ENCODE data around the gene CLDN9.
A peak's percentile ranks its signal among the peaks of the same experiment; 100 is the strongest.

Gene CLDN9

DNA sequence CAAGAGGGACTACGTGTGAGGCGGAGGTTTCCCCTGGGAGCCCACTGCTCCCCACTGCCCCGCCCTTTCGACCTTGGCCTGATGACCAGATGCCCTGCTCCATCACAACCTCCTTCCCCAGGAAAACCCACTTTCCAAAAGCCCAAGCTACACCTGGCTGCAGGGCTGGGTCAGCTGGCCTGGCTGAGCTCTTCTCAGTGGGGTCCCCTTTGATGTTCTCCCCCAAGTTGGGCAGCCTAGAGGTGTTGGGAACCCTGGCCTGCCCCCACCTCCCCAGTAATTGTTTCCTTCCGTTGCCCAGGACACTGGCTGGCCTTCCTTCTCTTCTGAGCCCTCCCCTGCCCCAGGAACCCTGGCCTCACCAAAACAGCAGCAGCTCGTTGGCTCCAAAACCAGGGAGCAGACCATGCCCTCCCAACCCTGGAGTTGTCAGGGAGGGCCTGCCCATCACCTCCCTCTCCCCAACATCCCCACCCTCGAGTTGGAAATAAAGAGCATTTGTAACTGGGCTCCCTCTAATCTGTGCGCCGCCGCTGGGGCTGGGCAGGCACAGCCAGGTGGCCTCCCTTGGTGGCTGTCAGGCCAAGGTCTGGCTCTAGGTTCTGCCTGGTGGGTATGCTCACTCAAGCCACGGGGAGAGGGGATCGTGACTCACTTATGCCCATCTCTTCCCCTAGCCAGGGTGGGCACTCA lies 1.4 kb downstream of the CLDN9 start:
- no peak for TF ChIP-seq ZNF274 (IDR thresholded peaks at IDR 0.05; ENCODE audit: low read depth, low read length)
- no peak overlapping the region for H3K4me3 ChIP-seq (ENCODE audit: low read length)

DNA sequence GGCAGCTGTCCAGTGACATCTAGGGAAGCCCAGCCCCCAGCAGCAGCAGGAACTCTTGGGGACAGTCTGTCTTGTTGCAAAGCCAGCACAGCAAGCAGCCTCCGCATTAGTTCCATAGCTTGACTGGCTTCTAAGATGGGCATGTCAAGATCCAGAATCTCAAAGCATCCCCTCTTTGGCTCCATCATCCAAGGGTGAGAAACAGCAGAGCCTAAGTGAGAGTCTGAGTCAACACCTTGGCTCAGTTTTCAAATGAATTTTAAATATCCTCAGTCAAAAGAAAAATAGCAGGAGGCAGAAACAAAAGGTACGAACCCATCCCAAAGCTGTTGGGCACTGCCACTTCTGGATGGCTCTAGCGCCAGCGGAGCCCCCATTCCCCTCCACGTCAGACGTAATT lies 2.2 kb downstream of the CLDN9 start:
- H3K4me3 ChIP-seq (ENCODE audit: low read length), result no peak overlapping the region
- TF ChIP-seq ZNF274 (IDR thresholded peaks at IDR 0.05; ENCODE audit: low read depth, low read length), result no peak

DNA sequence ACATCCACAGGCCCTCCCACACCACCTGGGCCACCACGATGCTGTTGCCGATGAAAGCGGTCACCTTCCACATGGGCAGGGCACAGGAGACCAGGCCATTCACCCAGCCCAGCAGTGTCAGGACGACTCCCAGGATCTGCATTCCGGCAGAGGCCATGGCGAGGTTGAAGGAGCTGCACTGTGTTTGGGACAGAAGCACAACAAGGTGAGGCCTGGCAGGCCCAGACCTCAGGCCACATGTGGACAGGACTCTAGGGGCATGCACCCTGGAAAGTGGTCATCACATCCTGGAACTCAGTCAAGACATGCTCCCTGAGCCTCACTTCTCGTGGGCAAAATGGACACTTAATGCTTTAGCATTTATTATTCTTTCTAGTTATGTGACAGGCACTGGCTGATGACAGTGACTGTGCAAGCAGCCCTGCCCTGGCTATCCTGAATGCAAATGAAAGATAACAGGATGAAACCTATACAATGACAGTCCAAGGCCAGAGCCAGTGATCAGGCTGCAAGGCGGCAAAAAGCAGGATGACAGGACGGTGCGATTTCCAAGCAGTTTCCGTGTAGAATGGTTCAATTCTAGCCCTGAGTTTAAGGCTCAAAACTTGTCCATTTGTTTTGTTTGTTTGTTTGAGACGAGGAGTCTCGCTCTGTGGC lies 3.3 kb downstream of the CLDN9 start:
- no peak for TF ChIP-seq ZNF274 (IDR thresholded peaks at IDR 0.05; ENCODE audit: low read depth, low read length)
- no peak overlapping the region for H3K4me3 ChIP-seq (ENCODE audit: low read length)

DNA sequence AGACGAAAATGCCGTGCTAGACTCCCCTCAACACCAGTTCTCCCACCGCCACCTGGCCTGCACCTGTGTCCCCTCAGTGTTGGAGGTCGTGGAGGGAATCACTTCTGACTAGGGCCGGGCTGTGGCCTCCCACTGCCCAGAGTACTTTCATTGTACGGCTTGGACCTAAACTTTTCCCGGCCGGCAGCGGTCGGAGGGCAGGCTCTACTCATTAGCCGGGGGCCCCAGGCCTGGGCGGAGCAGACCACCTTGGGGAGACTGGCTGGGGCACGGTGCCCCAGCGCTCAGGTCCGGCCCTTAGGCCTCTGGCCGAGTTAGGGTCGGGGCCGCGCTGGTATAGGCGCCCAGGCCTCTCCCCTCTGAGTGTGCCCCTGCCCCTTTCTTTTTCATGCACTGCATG lies 4.6 kb downstream of the CLDN9 start:
- TF ChIP-seq ZNF274 (IDR thresholded peaks at IDR 0.05; ENCODE audit: low read depth, low read length), result no peak
- H3K4me3 ChIP-seq (ENCODE audit: low read length), result no peak overlapping the region

DNA sequence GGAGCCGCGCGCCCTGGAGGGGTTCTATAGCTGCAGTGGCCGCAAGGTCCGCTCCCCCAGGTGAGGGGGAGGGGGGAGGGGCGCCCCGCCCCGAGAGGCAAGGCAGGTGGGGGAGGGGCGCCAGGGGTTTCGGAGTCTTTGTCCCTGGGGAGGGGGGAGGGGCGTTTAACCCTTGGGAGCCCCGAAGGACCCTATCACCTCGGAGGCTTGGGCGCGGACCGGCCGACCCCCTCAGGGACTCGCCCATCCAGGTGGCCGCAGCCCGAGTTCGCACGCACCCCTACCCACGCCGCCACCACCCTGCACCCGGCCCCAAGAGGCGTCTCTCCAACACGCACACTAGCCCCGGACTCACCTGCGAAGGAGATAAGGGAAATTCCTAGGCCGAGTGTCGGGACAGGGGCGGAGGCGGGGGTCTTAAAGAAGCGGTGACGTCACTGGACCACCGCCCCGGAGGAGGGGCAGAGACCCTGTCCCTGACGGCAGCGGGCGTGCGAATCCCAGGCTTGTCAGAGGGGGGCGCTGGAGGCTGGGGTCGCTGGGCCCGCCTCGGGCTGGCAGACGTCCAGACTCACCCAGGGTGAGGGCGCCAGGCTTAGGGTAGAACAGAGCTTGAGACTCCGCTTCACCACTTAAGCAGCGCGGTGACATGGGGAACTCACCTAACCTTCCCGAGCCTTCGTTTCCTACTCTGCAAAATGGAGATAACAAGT lies 5.2 kb downstream of the CLDN9 start, which contains the start of gene CLDN6:
Gene CLDN6, minus strand, starts transcription at position 390 of the 713 bp plus-strand sequence. CDS start 2,162 bp downstream, outside the sequence.
- TF ChIP-seq ZNF274 (IDR thresholded peaks at IDR 0.05; ENCODE audit: low read depth, low read length), result no peak
- H3K4me3 ChIP-seq (ENCODE audit: low read length), result no peak within 1 kb of the TSS

DNA sequence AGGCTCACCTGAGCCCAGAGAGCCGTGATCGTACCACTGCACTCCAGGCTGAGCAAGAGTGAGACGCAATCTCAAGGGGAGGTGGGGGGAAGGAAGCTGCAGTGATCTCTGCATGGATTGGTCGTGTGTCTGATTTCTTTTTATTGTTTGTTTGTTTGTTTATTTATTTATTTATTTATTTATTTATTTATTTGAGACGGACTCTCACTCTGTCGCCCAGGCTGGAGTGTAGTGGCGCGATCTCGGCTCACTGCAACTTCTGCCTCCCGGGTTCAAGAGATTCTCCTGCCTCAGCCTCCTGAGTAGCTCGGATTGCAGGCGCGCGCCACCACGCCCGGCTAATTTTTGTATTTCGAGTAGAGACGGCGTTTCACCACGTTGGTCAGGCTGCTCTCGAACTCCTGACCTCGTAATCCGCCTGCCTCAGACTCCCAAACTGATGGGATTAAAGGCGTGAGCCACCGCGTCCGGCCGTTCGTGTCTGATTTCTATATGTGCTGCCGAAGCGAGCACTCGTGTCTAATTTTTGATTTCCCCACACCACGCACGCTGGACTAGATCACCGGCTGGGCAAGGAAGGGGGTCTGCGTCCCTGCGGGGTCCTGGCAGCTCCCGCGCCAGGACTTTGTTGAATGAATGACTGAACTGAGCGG lies 7.0 kb downstream of the CLDN9 start:
- TF ChIP-seq ZNF274 (IDR thresholded peaks at IDR 0.05; ENCODE audit: low read depth, low read length), result no peak

DNA sequence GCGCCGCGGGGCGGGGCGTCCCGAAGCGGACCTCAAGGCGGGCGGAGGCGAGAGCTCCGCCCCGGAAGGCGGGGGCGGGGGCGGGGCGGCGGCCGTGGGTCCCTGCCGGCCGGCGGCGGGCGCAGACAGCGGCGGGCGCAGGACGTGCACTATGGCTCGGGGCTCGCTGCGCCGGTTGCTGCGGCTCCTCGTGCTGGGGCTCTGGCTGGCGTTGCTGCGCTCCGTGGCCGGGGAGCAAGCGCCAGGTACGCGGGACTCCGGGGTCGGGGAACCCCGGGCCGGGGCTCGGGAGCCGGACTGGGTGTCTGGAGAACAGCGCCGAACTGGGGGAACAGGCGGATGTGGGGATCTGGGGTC lies 7.5 kb downstream of the CLDN9 start, which contains the start of gene TNFRSF12A:
Gene TNFRSF12A, plus strand, starts transcription at position 122 of the 357 bp plus-strand sequence. Its CDS starts 30 bp downstream, at position 152.
- H3K4me3 ChIP-seq (ENCODE audit: low read length), result peak within 1 kb of the TSS; percentile 53; the same call in 1 of the 2 replicates
- no peak for TF ChIP-seq ZNF274 (IDR thresholded peaks at IDR 0.05; ENCODE audit: low read depth, low read length)

More for the DNA sequence above, 7.0 kb downstream of the CLDN9 start:
- H3K4me3 ChIP-seq (ENCODE audit: low read length), result peak overlapping the region; percentile 53; the same call in 1 of the 2 replicates

DNA sequence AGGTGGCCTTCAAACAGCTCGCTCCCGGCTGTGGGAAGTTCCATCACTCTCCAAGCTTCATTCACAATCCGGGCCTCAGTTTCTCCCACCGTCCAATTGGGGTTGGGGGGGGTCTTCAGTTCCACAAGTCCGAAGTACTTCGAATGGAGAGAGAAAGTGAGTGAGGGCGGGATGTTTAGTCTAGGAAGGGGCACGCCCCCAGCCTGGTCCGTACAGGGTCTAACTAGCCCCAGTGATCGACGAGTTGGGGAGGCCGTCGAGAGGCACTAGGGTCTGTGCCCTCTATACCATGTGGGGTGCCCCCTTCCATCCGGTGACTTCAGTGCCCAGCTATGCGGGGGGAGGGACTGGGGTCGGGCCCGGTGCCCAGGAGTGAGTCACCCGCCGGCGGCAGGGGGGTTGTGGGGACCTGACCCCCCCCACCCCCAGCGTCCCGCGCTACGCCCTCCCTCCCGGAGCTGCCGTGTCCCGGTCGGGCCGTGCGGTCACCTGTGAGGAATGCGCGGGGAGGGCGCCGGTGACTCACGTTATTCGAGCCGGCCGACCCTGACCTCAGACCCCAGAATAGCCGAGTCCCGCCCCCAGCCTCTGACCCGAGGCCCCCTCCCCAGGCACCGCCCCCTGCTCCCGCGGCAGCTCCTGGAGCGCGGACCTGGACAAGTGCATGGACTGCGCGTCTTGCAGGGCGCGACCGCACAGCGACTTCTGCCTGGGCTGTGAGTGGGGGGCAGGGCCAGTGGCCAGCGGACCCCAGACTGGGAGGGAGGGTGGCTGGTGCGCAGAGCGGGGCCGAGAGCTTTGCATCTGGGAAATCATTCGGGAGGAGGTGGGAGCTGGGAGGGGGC lies 8.1 kb downstream of the CLDN9 start:
- no peak for TF ChIP-seq ZNF274 (IDR thresholded peaks at IDR 0.05; ENCODE audit: low read depth, low read length)
- H3K4me3 ChIP-seq (ENCODE audit: low read length), result peak overlapping the region; percentile 29; the same call in 1 of the 2 replicates

DNA sequence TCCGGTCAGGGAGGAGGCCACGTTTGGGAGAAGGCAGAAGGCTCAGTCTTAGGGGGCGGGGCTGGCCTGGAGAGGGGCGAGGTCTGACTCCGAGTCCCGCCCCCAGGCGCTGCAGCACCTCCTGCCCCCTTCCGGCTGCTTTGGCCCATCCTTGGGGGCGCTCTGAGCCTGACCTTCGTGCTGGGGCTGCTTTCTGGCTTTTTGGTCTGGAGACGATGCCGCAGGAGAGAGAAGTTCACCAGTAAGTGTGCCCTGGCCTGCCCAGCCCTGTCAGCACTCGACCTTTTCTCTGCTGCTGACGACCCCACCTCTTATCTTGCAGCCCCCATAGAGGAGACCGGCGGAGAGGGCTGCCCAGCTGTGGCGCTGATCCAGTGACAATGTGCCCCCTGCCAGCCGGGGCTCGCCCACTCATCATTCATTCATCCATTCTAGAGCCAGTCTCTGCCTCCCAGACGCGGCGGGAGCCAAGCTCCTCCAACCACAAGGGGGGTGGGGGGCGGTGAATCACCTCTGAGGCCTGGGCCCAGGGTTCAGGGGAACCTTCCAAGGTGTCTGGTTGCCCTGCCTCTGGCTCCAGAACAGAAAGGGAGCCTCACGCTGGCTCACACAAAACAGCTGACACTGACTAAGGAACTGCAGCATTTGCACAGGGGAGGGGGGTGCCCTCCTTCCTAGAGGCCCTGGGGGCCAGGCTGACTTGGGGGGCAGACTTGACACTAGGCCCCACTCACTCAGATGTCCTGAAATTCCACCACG lies 8.9 kb downstream of the CLDN9 start:
- peak overlapping the region; percentile 20; the same call in 1 of the 2 replicates for H3K4me3 ChIP-seq (ENCODE audit: low read length)
- TF ChIP-seq ZNF274 (IDR thresholded peaks at IDR 0.05; ENCODE audit: low read depth, low read length), result no peak

DNA sequence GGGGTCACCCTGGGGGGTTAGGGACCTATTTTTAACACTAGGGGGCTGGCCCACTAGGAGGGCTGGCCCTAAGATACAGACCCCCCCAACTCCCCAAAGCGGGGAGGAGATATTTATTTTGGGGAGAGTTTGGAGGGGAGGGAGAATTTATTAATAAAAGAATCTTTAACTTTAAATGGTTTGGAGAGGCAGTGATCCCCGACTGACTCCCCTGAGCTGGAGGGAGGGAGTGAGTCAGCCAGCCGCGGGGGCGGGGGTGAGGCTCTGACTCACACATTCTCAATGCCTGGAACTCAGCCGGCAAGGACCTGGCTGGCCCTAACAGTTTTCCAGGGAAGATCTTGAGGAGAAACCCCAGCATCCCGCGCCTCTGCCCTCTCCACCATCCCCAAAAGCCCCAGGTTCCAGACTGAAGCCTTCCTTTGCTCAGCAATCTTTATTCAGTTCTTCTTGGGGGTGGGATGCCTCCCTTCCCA lies 9.5 kb downstream of the CLDN9 start:
- H3K4me3 ChIP-seq (ENCODE audit: low read length), result no peak overlapping the region
- TF ChIP-seq ZNF274 (IDR thresholded peaks at IDR 0.05; ENCODE audit: low read depth, low read length), result no peak

DNA sequence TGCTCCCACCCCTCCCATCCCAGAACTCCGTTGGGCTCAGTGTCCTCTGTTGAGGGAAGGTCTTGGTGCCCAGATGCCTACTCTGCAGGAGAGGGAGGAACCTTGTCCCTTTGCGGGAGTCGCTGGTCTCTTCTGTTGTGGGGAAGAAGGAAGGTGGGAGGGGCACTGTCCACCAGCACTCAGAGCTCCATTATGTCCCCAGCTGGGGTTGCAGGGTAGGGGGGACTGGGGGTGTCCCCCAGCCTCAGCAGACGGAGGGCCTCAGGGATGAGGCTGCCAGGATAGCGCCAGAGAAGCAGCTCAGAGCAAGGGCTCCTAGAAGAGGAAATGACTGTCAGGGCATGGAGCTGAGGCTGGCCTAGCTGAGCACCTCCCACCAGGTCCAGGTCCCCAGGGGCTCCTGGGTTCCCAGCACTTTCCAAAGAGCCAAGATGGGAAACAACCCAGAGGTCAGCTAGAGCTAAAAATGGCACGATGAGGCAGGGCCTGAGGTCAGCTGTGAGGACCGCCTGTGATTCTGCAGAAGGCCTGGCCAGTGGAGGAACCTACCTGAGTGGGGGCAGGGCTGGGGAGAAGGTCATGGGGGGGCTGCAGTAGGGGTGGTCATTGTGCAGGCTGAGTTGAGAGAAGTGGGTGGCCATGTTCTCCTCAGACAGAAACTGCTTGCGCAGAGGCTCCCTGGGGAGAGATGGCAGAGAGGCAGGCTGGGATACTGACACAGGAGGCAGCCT lies 10.1 kb downstream of the CLDN9 start:
- no peak overlapping the region; the same call in 1 of the 2 replicates for H3K4me3 ChIP-seq (ENCODE audit: low read length)
- no peak for TF ChIP-seq ZNF274 (IDR thresholded peaks at IDR 0.05; ENCODE audit: low read depth, low read length)

DNA sequence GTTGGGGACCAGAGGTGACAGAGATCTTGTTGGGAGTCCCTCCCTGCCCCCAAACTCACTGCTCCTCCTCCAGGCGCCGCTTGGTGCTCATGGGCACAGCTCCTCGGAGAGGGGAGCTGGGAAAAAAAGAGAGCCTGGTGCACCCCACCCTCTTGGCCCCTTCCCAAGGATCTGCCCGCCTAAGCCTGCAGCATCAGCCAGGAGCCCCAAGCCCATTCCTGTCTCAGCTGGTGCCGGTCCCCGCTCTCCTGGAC lies 10.6 kb downstream of the CLDN9 start:
- peak overlapping the region; percentile 72; the same call in 1 of the 2 replicates for H3K4me3 ChIP-seq (ENCODE audit: low read length)
- no peak for TF ChIP-seq ZNF274 (IDR thresholded peaks at IDR 0.05; ENCODE audit: low read depth, low read length)

Measured in GM08714 (cell line).